ENCODE results near the gene OLA1. TPM values are rescaled to one million over a fixed set of nuclear protein-coding genes. Genes with fewer than 3 reads are reported as not detected.

The OLA1 gene
- total and polyA plus RNA-seq, 2 of the 4 experiments (the other 2 are of a cell fraction): 54.7 to 71.2 TPM

DNA sequence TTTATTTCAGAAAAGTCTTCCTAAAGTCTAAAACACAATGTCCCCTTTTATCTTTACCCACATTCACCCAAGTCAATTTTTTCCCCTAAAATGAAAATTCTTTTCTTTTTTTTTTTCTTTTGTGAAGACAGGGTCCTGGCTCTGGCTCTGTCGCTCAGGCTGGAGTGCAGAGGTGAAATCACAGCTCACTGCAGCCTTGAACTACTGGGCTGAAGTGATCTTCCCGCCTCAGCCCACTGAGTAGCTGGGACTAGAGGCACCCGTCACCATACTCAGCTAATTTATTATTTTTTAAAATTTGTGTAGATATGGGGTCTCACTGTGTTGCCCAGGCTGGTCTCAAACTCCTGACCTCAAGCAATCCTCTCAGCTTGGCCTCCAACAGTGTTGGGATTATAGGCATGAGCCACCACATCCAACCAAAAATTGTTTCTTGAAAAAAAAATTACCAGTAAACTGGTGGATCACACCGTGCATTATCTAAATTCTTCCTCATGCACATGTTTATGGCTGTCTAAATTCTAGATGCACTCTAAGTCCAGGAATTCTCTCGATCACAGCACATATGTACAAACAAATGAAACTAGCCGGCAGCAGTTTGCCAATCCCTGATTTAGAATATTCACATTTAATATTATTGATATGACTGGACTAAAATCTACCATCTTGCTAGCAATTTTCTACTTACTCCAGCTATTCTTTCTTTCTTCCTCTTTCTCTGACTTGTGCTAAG is 56.8 kb downstream of the OLA1 start:
- no peak overlapping the region for H2BK5ac ChIP-seq (ENCODE audit: low read depth, low read length, poor library complexity, severe bottlenecking)
- no peak for ATAC-seq (ENCODE audit: low read depth)
- no peak overlapping the region for H4K91ac ChIP-seq (ENCODE audit: insufficient read depth, low read depth, low read length)
- no peaks in the 10 kb centered on the region for H3K9me1 ChIP-seq (ENCODE audit: insufficient read depth, low read length)
- no peak overlapping the region for H3K18ac ChIP-seq (ENCODE audit: low read depth, low read length)
- in situ Hi-C loops (cut with MboI; ENCODE audit: low sequenced_read_pairs) (no loop called here), intact Hi-C loops (cut with micrococcal nuclease) (no loop called here), dilution Hi-C loops (cut with HindIII; ENCODE audit: low sequenced_read_pairs, unreplicated experiment) (no loop called here)
- ChIA-PET CTCF (interaction anchor here (0.7 kb wide), 1 partner anchor 209 kb away, joined by 7 read pairs; no protein-coding TSS in a partner anchor), POLR2A (ENCODE audit: unreplicated experiment) (no interaction called here)
- H3K4me3 ChIP-seq (ENCODE audit: insufficient read depth, low read depth, low read length): no peak overlapping the region
- no peak overlapping the region for H3K9ac ChIP-seq (ENCODE audit: low read depth, low read length)
- H3K4me2 ChIP-seq (ENCODE audit: low read depth, low read length): no peak overlapping the region
- H4K20me1 ChIP-seq (ENCODE audit: insufficient read depth, low read length): no peaks in the 10 kb centered on the region
- no peak overlapping the region for H2AK9ac ChIP-seq (replicated peaks; ENCODE audit: low read depth, low read length, poor library complexity)
- no peak overlapping the region for H2BK120ac ChIP-seq (ENCODE audit: low read depth, low read length)
- H4K8ac ChIP-seq (ENCODE audit: low read depth in 2 of 2, low read length in 2 of 2): no peak overlapping the region
- H3K27me3 ChIP-seq (ENCODE audit: control insufficient read depth, insufficient read depth, low read length): no peaks in the 10 kb centered on the region
- H2BK15ac ChIP-seq (ENCODE audit: low read depth, low read length): no peak overlapping the region
- no TSS peak for BruUV-seq (replicated peaks)
- H3K27ac ChIP-seq (ENCODE audit: insufficient read depth, low read length): no peak overlapping the region
- H2AK5ac ChIP-seq (ENCODE audit: low read depth, low read length): no peak overlapping the region
- no peak overlapping the region for H3K56ac ChIP-seq (ENCODE audit: extremely low read depth, insufficient read depth, low read length)
- no peak overlapping the region for H3K14ac ChIP-seq (replicated peaks; ENCODE audit: low read depth, low read length)
- H3K9me3 ChIP-seq (ENCODE audit: control insufficient read depth, insufficient read depth, low read length): no peaks in the 10 kb centered on the region
- no peak overlapping the region for H2AFZ ChIP-seq (replicated peaks; ENCODE audit: low read length, poor library complexity)
- no peak overlapping the region for H4K5ac ChIP-seq (ENCODE audit: low read depth, low read length)
- no peaks in the 10 kb centered on the region for H3K36me3 ChIP-seq (ENCODE audit: control insufficient read depth, insufficient read depth, low read length)
- H3K4me1 ChIP-seq (ENCODE audit: control insufficient read depth, insufficient read depth, low read length): no peaks in the 10 kb centered on the region
- TF ChIP-seq MXI1 (IDR thresholded peaks at IDR 0.05; ENCODE audit: borderline replicate concordance, low read depth, low read length): no peak
- TF ChIP-seq RAD21 (IDR thresholded peaks at IDR 0.05; ENCODE audit: low read length): no peak
- TF ChIP-seq FOS (IDR thresholded peaks at IDR 0.05; ENCODE audit: low read depth, low read length): no peak
- TF ChIP-seq MAZ (IDR thresholded peaks at IDR 0.05; ENCODE audit: borderline replicate concordance, low read depth, low read length): no peak
- TF ChIP-seq, protein P1, sequence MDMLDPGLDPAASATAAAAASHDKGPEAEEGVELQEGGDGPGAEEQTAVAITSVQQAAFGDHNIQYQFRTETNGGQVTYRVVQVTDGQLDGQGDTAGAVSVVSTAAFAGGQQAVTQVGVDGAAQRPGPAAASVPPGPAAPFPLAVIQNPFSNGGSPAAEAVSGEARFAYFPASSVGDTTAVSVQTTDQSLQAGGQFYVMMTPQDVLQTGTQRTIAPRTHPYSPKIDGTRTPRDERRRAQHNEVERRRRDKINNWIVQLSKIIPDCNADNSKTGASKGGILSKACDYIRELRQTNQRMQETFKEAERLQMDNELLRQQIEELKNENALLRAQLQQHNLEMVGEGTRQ (IDR thresholded peaks at IDR 0.05; ENCODE audit: low read depth, low read length): no peak
- no peak for TF ChIP-seq ELK1 (IDR thresholded peaks at IDR 0.05; ENCODE audit: borderline replicate concordance, low read depth, low read length)
- no CpG with 5 or more reads among the region's 6 CpGs for WGBS, 2 experiments (ENCODE audit: extremely low coverage in 2 of 2, insufficient read length in 1 of 2)
- H3K4ac ChIP-seq (ENCODE audit: low read depth, low read length): no peak overlapping the region
- DNase-seq: no peak
- peaks cover 7 to 22% of the 10 kb centered on the region in 2 experiments; a peak in 3 of 4 replicates for H3K79me1 ChIP-seq (ENCODE audit: low read depth in 1 of 2, low read length in 2 of 2)
- H2BK20ac ChIP-seq (ENCODE audit: low read depth, low read length): no peak overlapping the region
- H3K23ac ChIP-seq (ENCODE audit: low read depth, low read length): no peak overlapping the region

Measured in IMR-90 (cell line).